Heart left ventricle (tissue), 16 donors: ENCODE results near the gene MYD88. TPM values are rescaled to one million over a fixed set of nuclear protein-coding genes. Genes with fewer than 3 reads are reported as not detected.

Experiments used
- ATAC-seq, 4 donors: fragments of 200-7000 bp; cut with Tn5 transposase; one replicate each; pipeline ENCODE4 v1.9.1; 2020 to 2022; ENCODE audit warnings: moderate library complexity in 4 of 4, mild to moderate bottlenecking in 3 of 4, moderate number of reproducible peaks in 1 of 4
- DNase-seq, 5 donors: peaks; one replicate each; pipeline ENCODE4 v3.0.0-alpha.2; 2020
- H3K27ac ChIP-seq, 12 donors: fragments of 200-600 bp; sonication (generic) in 4 of 12; one replicate each; pipeline versions ENCODE4 v1.5.0 to v1.8.0; 2016 to 2022; ENCODE audit warnings: mild to moderate bottlenecking in 2 of 12
- H3K27me3 ChIP-seq, 9 donors: fragments of 200-600 bp; sonication (generic) in 2 of 9; one replicate each; pipeline versions ENCODE4 v1.5.1 to v1.8.0; 2016 to 2022; ENCODE audit warnings: mild to moderate bottlenecking in 3 of 9
- H3K36me3 ChIP-seq, 9 donors: fragments of 200-600 bp; sonication (generic) in 2 of 9; one replicate each; pipeline versions ENCODE4 v1.5.0 to v1.8.0; 2018 to 2022; ENCODE audit warnings: mild to moderate bottlenecking in 2 of 9
- H3K4me1 ChIP-seq, 12 donors: fragments of 200-600 bp; sonication (generic) in 4 of 12; one replicate each; pipeline versions ENCODE4 v1.5.0 to v1.8.0; 2016 to 2022; ENCODE audit warnings: mild to moderate bottlenecking in 3 of 12
- H3K4me3 ChIP-seq, 12 donors: fragments of 200-600 bp; sonication (generic) in 4 of 12; one replicate each; pipeline versions ENCODE4 v1.5.0 to v1.8.0; 2017 to 2022; ENCODE audit warnings: mild to moderate bottlenecking in 9 of 12, moderate library complexity in 4 of 12
- H3K9me3 ChIP-seq, 12 donors: fragments of 200-600 bp; sonication (generic) in 4 of 12; one replicate each; pipeline versions ENCODE4 v1.5.0 to v1.8.0; 2016 to 2022; ENCODE audit warnings: mild to moderate bottlenecking in 1 of 12
- CTCF ChIP-seq, 12 donors: fragments of 200-600 bp; sonication (generic) in 4 of 12; IDR thresholded peaks; one replicate each; pipeline versions ENCODE4 v1.5.0 to v1.8.0; 2018 to 2022; ENCODE audit warnings: antibody characterized with exemption in 12 of 12, mild to moderate bottlenecking in 5 of 12
- POLR2A ChIP-seq, 2 donors: fragments of 450-650 bp; IDR thresholded peaks; one replicate each; pipeline ENCODE4 v1.6.1; 2017; ENCODE audit warnings: antibody characterized with exemption in 2 of 2, mild to moderate bottlenecking in 2 of 2, moderate library complexity in 2 of 2
- WGBS, 4 donors: extraction: QIAGEN DNeasy Blood & Tissue Kit in 2 of 4; methylation state at CpG; one replicate each; pipeline versions ENCODE4 v1.1.5 to v1.1.7; 2013 to 2018; 5-methylcytosine and 5-hydroxymethylcytosine counted together
- intact Hi-C, 10 donors: fragments of 100-400 bp; cut with DNase I; formaldehyde crosslinking; loops; one replicate each; pipeline versions ENCODE4 v1.11.1 to v1.14.2; 2022
- polyA plus RNA-seq, 2 donors: library from polyadenylated mRNA; stranded (reverse); fragments of 200-250 nt; gene quantifications; one replicate each; pipeline ENCODE4 v1.2.3, GENCODE V29; 2013
- total RNA-seq, 9 donors: library from RNA; depleted of rRNA in 2 of 9; stranded (reverse); fragments of >200 nt in 2 of 9; fragmentation: NEBNext Ultra II Directional in 3 of 9; extraction: Animal tissue kit (Norgen Biotek cat#: 25700) in 3 of 9; gene quantifications; one replicate each; pipeline versions ENCODE4 v1.1.0 to v1.2.4, GENCODE V29; 2016 to 2023
- donor health status: ischemic (EF 13 %, LVEDD 7.1; RV severe dilation, severe dysfunction).
- donor health status: healthy with polysubstance abuse.
- donor health status: DM: no; HTN: yes; CAD: no.
- donor health status: DM: no; HTN: no; CAD: no.
- donor health status: ischemic (EF 25% LVEDD 6.9; RV normal size, moderate dysfunction).
- donor health status: ischemic (EF 25% LVEDD 5.7; RV mildly dilated, moderate dysfunction).
- donor health status: healthy.
- donor health status: DM: yes; HTN: yes; CAD: no.
- donor health status: ischemic (EF 35%, LVEDD 5.7; RV mildly dilated, moderate dysfunction).
- donor health status: nonischemic (EF 11% LVEDD 7.7; RV severe dilation, severe dysfunction).
- donor health status: DM: yes; HTN: yes; CAD: no.
- donor health status: PGD.
- donor health status: ischemic (EF 29% LVEDD 5.4; RV normal size, mild dysfunction).
- donor health status: nonischemic (EF 23%, LVEDD 6.1; RV moderate dilation, normal function).

Gene MYD88
- total and polyA plus RNA-seq, 11 donors: 3.7 to 47.2 (median 8.2) TPM

GRCh38 chr3:38165722-38166387 is 27.4 kb downstream of the MYD88 start:
- TF ChIP-seq CTCF (IDR thresholded peaks at IDR 0.05) (peak in 1 of 12 donors; percentile 3), POLR2A (IDR thresholded peaks at IDR 0.05) (no peak)
- Histone ChIP-seq H3K27ac (peak overlapping the region; percentile 89 to 99 (median 97)), H3K27me3 (no peaks in the 10 kb centered on the region), H3K36me3 (no peaks in the 10 kb centered on the region), H3K9me3 (no peaks in the 10 kb centered on the region), H3K4me1 (peaks cover 0 to 35% (median 15%) of the 10 kb centered on the region in 12 donors), H3K4me3 (peak overlapping the region; percentile 65 to 99 (median 91))
- DNase-seq (peak in 2 of 5 donors; percentile 70 to 72), ATAC-seq (peak in 2 of 4 donors; percentile 21 to 45)
- intact Hi-C loops: loop anchor here in 6 of 10 donors (1.0 to 2.0 kb wide), 3 partner anchors 27 to 29 kb away; partner anchors contain the start of genes ACAA1 (in 5 of the 6) and MYD88 (in 1 of the 6)
- WGBS, 4 donors: 1 to 2% (median 1%) methylated on average over 37 to 62 of the region's 62 CpGs

GRCh38 chr3:38167591-38167990 is 29.1 kb downstream of the MYD88 start:
- no peak overlapping the region for H3K4me3 ChIP-seq
- no peaks in the 10 kb centered on the region for H3K27me3 ChIP-seq
- no peaks in the 10 kb centered on the region for H3K9me3 ChIP-seq
- DNase-seq: no peak
- TF ChIP-seq POLR2A (IDR thresholded peaks at IDR 0.05) (no peak), CTCF (IDR thresholded peaks at IDR 0.05) (no peak)
- H3K36me3 ChIP-seq: no peaks in the 10 kb centered on the region
- H3K27ac ChIP-seq: no peak overlapping the region
- H3K4me1 ChIP-seq: peaks cover 0 to 45% (median 15%) of the 10 kb centered on the region in 12 donors
- intact Hi-C loops: no loop called here
- ATAC-seq: no peak
- WGBS, 4 donors: 86 to 88% (median 87%) methylated on average over 4 of the region's 4 CpGs

GRCh38 chr3:38168151-38169026 is 29.9 kb downstream of the MYD88 start:
- Histone ChIP-seq H3K36me3 (no peaks in the 10 kb centered on the region), H3K4me3 (no peak overlapping the region), H3K27ac (no peak overlapping the region), H3K4me1 (peaks cover 0 to 49% (median 15%) of the 10 kb centered on the region in 12 donors), H3K27me3 (no peaks in the 10 kb centered on the region), H3K9me3 (no peaks in the 10 kb centered on the region)
- WGBS, 4 donors: 94 to 96% (median 94%) methylated on average over 4 of the region's 4 CpGs
- ATAC-seq (no peak), DNase-seq (no peak)
- TF ChIP-seq CTCF (IDR thresholded peaks at IDR 0.05) (no peak), POLR2A (IDR thresholded peaks at IDR 0.05) (no peak)
- intact Hi-C loops: no loop called here

GRCh38 chr3:38169027-38169317 is 30.5 kb downstream of the MYD88 start:
- no peak for ATAC-seq
- H3K27me3 ChIP-seq: no peaks in the 10 kb centered on the region
- intact Hi-C loops: no loop called here
- TF ChIP-seq CTCF (IDR thresholded peaks at IDR 0.05): no peak
- TF ChIP-seq POLR2A (IDR thresholded peaks at IDR 0.05): no peak
- H3K4me3 ChIP-seq: no peak overlapping the region
- WGBS, 4 donors: 84 to 90% (median 87%) methylated on average over 1 of the region's 1 CpG
- no peaks in the 10 kb centered on the region for H3K36me3 ChIP-seq
- no peak for DNase-seq
- H3K27ac ChIP-seq: no peak overlapping the region
- peaks cover 0 to 54% (median 15%) of the 10 kb centered on the region in 12 donors for H3K4me1 ChIP-seq
- no peaks in the 10 kb centered on the region for H3K9me3 ChIP-seq
